Caki2 (cell line): ENCODE data around the gene MOXD1. TPM values are rescaled to one million over a fixed set of nuclear protein-coding genes. Genes with fewer than 3 reads are reported as not detected.
"Not testable (repeated sequence)": the region's sequence is repeated elsewhere in the genome, so short reads cannot be mapped to it uniquely, and the experiment has no call there.

Experiments used
- DNase-seq: peaks from one replicate; pipeline ENCODE4 v3.0.0-alpha.2; 2015; ENCODE audit warnings: low read depth
- in situ Hi-C: cut with HindIII; loops from 2 replicates; pipeline ENCODE4 v1.10.0; 2016; ENCODE audit warnings: low sequenced_read_pairs, low pct_unique_long_range_greater_than_20kb, mixed read lengths
- total RNA-seq: library from RNA; depleted of rRNA; stranded (reverse); fragments of >200 nt; shearing (Covaris generic); gene quantifications from 2 replicates; pipeline ENCODE4 v1.2.3, GENCODE V29; 2014; ENCODE audit warnings: low replicate concordance

Gene MOXD1
- total RNA-seq, 1 experiment from 2014 or later = 23.9 TPM

GRCh38 chr6:132364306-132365074, 36.8 kb downstream of the MOXD1 start:
- in situ Hi-C loops = no loop called here

GRCh38 chr6:132362442-132363185, 38.7 kb downstream of the MOXD1 start:
- in situ Hi-C loops = no loop called here
- DNase-seq = no peak

More at GRCh38 chr6:132364306-132365074, 36.8 kb downstream of the MOXD1 start:
- no peak for DNase-seq

- in situ Hi-C loops = no loop called here
Measured at GRCh38 chr6:132361101-132361500, 40.2 kb downstream of the MOXD1 start.

DNA sequence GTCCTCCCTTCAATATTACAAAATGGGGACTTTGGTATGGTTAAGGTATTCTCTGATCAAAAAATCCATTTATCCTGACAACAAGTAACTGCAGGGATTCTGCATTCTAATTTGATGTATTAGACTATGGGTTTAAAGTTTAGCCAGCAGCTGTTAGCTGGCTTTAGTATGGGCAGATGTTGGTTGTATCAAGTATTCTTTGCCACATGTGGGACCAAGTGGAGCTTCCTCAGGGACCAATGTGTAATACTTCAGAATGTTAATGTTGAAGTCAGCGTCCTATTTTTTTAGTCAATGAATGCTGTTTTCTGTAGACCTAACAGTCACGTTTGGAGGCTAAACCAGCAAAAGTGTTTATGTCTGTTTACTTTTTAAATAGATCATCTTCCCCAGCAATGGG, 41.4 kb downstream of the MOXD1 start:
- in situ Hi-C loops = no loop called here
- no peak for DNase-seq

More at GRCh38 chr6:132361101-132361500, 40.2 kb downstream of the MOXD1 start:
- no peak for DNase-seq

DNA sequence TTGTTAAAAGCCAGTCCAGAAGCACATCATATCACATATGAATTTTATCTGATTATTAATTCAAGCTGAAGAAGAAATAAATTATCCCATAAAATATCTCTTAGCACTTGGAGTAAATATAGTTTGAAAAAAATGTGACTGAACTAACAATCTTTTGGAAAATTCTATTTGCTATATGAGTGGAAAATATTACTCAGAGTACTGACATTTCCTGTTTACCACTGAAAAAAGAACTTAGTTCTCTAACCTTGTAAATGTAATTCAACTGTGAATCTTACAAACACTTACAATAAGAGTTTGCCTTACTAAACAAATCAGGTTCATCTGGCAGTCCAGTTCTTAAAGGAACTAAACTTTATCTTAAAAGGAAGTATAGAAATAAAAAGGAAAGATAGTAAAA, 44.2 kb downstream of the MOXD1 start:
- in situ Hi-C loops = no loop called here
- DNase-seq = no peak

DNA sequence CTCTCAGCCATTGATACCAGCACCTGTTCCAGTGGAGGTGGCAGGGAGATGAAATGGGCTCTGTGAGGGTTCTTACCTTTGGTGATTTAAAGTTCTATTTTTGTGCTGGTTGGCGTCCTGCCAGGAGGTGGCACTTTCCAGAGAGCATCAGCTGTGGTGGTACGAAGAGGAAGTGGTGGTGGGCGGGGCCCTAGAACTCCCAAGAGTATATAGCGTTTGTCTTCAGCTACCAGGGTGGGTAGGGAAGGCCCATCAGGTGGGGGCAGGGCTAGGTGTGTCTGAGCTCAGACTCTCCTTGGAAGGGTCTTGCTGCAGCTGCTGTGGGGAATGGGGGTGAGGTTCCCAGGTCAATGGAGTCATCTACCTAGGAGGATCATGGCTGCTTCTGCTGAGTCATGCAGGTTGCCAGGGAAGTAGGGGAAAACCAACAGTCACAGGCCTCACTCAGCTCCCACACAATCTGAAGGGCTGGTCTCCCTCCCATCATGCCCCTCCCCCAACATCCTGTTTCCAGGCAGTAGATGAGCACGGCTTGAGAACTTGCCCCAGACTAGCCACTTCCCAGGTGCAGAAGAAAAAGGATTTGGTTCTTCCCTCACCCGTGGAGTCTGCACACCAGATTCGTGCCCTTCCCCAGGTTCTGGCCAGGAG, 46.6 kb downstream of the MOXD1 start:
- peak; percentile 15 for DNase-seq
- in situ Hi-C loops = no loop called here

- in situ Hi-C loops, DNase-seq: not testable (repeated sequence)
Measured at GRCh38 chr6:132351986-132352385, 49.3 kb downstream of the MOXD1 start.

- in situ Hi-C loops = no loop called here
- no peak for DNase-seq
Measured at GRCh38 chr6:132348231-132348630, 53.0 kb downstream of the MOXD1 start.

DNA sequence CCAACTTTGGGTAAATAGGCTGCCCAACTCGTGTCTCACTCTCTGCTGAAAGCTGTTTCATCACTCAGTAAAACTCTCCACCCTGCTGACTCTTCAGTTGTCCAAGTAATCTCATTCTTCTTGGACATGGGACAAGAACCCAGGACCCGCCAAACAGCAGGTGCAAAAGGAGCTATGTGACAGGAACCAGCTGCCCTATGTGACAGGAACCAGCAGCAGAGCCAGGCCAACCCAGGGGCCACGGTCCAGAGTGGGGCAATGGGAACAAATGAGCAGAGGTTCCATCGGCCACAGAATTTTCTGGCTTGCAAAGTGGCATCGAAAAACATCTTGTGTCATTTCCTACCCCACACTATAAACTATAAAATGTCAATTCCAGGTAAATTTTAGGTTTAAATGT, 56.5 kb downstream of the MOXD1 start:
- in situ Hi-C loops = no loop called here
- peak; percentile 14 for DNase-seq

GRCh38 chr6:132341646-132342045, 59.6 kb downstream of the MOXD1 start:
- in situ Hi-C loops = no loop called here
- no peak for DNase-seq

DNA sequence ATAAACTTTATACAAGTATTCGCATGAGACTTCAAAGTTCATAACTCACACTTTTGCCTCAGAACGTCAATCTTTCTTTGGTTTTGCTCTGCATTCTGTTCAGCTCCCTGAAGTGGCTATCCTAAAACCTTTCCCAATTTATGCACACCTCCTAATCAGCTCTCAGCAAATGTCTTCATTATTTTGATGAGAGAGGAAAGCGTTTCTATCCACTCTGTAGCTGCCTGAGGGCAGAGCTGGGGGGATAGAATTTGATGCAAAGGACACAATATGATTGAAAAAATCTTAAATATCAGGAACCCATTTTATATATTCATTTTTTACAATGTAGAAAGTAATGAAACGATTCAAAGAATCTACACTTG, 66.8 kb downstream of the MOXD1 start:
- no peak for DNase-seq
- in situ Hi-C loops = no loop called here

- in situ Hi-C loops = no loop called here
- peak; percentile 84 for DNase-seq
Measured at GRCh38 chr6:132333639-132334520, 67.4 kb downstream of the MOXD1 start.

DNA sequence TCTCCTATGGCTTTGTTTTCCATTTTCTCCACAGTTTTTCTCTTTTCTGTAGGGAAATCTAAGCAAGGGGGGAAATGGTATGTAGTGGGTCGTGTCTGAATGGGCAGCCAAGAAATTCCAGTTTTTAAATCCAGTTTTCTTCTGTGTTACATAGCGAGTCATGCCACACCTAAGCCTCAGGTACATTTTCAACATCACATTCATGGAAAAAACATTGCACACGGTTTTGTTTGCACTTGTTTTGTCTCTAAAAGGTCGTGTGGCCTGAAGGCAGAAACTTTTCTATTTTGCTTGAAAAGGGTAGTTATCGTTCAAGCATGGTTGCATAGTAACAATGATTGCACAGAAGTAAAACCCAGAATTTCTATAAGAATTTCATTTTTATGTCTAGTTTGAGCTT, 70.5 kb downstream of the MOXD1 start:
- in situ Hi-C loops = no loop called here

DNA sequence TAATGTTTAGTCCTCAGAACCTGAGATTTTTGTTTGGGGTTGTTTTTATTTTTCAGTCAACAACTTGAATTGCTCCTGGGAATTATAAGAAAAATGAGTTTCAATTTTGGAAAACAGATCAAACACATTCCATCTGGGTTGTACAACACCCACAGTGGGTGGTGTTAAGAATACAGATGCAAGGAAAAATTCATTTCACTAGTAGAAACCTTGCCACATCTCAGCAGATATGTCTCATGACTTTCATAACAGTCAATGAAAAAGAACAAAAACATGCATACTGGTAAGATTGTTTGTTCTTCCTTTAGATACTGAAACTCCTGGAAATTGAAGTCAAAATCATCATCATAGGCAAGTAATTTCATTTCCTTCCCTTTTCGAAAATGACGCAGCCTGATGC, 78.9 kb downstream of the MOXD1 start:
- DNase-seq = no peak
- in situ Hi-C loops = no loop called here

More for the DNA sequence above, 70.5 kb downstream of the MOXD1 start:
- DNase-seq = no peak

- in situ Hi-C loops = no loop called here
Measured at GRCh38 chr6:132320007-132320406, 81.3 kb downstream of the MOXD1 start.

DNA sequence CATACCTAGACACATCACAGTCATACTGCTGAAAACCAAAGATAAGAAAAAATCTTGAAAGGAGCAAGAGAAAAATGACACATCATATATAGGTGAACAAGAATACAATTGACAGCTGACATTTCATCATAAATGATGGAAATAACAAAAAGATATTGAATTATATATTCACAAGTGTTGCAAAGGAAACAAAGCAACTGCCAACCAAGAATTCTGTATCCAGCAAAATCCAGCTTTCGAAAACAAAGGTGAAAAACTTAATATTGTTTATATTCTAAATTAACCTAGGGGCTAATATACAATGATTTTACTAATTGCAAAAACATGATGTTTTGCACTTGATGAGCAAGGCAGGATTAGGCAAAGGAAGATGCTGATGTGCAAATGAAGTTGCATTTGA, 84.3 kb downstream of the MOXD1 start:
- in situ Hi-C loops = no loop called here
- no peak for DNase-seq

More at GRCh38 chr6:132320007-132320406, 81.3 kb downstream of the MOXD1 start:
- DNase-seq = peak; percentile 14

- no peak for DNase-seq
- in situ Hi-C loops = no loop called here
Measured at GRCh38 chr6:132314432-132314831, 86.8 kb downstream of the MOXD1 start.

GRCh38 chr6:132310921-132311320, 90.4 kb downstream of the MOXD1 start:
- DNase-seq = no peak
- in situ Hi-C loops = no loop called here
